GM19467 (cell line): Measurements from ENCODE around the gene VAV1.
"Not testable (repeated sequence)": the region's sequence is repeated elsewhere in the genome, so short reads cannot be mapped to it uniquely, and the experiment has no call there.

Experiments
- ATAC-seq: cut with Tn5 transposase; IDR thresholded peaks from one replicate; pipeline ENCODE4 v1.9.1; 2021; ENCODE audit warnings: mild to moderate bottlenecking, moderate library complexity; ENCODE audit not compliant: unreplicated experiment

Gene VAV1

GRCh38 chr19:6779206-6779605 lies 6.7 kb downstream of the VAV1 start:
- ATAC-seq, result no peak

GRCh38 chr19:6787393-6787792 lies 14.9 kb downstream of the VAV1 start:
- no peak for ATAC-seq

- no peak for ATAC-seq
Measured at GRCh38 chr19:6788896-6789295, 16.4 kb downstream of the VAV1 start.

GRCh38 chr19:6790194-6791128 lies 18.0 kb downstream of the VAV1 start:
- no peak for ATAC-seq

GRCh38 chr19:6791237-6791636 lies 18.7 kb downstream of the VAV1 start:
- ATAC-seq, result no peak

DNA sequence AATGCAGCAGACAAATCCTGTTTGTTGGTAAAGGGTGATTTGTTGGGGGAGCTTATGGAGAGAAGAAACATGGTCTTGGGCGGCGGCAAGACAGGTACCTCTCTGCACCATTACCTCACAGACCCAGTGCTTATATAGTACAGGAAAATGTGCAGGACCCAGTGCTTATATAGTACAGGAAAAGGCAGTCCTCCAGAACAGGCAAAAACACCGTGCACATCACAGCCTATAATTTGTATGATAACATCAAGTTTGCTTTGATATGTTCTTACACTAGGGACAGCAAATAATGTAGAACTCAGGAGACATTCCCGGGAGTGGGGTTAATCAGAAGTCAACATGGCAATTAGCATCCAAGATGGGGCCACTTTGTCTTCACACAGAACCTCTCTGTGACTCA lies 20.9 kb downstream of the VAV1 start:
- ATAC-seq, result no peak

- no peak for ATAC-seq
Measured at GRCh38 chr19:6793973-6794372, 21.5 kb downstream of the VAV1 start.

GRCh38 chr19:6794686-6795431 lies 22.4 kb downstream of the VAV1 start:
- no peak for ATAC-seq

DNA sequence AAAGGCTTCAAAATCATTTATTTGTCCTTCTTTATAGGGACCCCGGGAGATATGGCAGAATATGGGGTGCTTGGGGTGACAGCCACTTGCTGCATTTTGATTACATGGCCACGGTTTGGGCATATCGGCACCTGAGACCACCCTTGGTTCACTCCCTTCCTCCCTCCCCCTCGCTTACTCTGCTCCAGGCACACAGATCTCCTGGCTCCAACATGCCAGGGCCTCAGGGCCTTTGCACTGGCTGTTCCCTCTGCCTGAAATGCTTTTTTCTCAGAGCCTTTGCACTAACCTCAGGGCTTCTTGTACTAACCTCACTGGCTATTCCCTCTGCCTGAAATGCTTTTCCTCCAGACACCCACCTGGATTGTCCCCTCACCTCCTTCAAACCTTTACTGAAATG lies 23.8 kb downstream of the VAV1 start:
- no peak for ATAC-seq

DNA sequence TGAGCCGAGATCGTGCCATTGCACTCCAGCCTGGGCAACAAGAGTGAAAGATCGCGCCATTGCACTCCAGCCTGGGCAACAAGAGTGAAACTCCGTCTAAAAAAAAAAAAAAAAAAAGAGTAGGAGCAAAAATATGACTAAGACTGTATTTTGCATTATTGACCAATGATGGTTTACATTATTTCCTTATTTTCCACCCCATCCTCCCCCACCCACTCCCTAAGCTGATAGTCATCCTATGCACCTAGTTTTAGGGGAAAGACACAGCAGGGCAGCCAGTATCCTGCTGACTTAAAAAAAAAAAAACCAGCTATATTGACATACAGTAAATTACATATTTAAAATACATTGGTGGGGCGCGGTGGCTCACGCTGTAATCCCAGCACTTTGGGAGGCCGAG lies 25.1 kb downstream of the VAV1 start:
- no peak for ATAC-seq

- ATAC-seq, result not testable (repeated sequence)
Measured at GRCh38 chr19:6800160-6800790, 27.8 kb downstream of the VAV1 start.

DNA sequence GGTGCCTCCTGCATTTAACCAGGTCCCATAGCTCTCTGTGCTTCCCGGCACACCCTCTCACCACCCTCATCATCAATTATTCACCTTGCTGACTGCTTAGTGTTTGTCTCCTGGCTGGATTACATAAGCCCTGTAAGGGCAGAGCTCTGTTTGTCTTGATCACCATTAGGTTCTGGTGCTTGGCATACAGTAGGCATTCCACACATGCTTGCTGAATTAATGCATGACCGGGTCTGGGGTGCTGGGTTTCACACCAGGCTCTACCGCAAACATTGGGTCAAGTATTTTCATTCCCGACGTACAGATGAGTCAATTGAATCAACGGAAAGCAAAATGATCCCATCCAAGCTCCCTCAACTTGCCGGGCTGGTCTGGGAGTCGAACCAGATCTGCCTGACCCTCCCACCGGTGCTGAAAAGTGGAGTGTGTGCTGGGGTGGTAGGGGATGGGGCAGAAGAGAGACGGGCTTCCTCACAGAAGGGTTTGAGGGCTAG lies 28.5 kb downstream of the VAV1 start:
- ATAC-seq, result no peak

DNA sequence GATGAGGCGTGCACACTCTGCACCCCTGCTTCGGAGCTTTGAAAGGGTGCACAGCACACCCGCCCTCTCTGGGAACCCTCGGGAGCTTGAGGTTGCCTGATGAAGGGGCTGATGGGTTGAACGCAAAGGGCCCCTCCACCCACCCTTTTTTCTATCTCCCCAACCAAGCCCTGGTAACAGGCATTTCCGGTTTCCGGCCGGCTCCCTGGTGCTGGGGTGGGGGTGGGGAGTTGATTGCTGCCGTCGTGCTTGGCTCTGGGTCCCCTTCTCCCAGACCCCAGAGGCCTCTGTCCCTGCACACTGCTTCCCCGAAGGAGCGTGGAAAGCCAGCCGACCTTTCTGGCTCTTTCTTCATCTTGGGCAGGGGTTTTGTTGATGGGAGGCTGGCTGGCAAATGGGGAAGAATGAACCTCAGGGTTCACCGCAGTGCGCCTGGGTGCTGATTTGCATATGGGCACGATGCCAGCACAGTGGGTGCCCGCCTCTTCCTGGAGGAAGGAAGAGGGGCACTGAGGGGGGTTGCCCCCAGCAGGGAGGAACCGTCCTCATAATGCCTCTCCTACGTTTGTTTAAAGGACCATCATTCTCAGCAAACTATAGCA lies 29.1 kb downstream of the VAV1 start:
- ATAC-seq, result no peak

- ATAC-seq, result peak; percentile 57
Measured at GRCh38 chr19:6802336-6803035, 30.0 kb downstream of the VAV1 start.

DNA sequence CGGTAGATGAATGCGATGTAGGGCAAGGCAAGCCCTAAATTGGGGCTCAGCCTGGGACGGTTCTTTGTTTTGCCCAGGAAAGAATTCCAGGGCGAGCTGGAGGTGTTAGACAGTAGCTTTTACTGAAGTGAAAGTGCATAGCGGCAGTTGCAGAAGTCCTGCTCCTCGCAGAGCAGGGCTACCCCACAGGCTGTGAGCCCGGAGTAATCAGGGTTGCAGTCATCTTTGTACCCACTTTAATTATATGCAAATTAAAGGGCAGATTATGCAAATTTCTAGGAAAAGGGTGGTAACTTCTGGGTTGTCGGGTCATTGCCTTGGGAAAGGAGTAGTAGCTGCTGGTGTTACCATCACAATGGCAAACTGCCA lies 30.5 kb downstream of the VAV1 start:
- no peak for ATAC-seq

- ATAC-seq, result no peak
Measured at GRCh38 chr19:6806488-6806887, 34.0 kb downstream of the VAV1 start.

DNA sequence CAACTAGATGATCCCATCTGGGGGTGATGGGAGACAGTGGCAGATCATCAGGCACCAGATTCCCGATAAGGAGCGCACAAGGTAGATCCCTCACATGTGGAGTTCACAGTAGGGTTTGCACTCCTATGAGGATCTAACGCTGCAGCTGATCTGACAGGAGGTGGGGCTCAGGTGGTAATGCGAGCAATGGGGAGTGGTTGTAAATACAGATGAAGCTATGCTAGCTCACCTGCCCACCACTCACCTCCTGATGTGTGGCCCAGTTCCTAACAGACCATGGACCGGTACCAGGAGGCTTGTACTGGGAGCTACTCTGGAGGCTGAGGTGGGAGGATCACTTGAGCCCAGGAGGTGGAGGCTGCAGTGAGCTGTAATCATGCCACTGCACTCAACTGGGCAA lies 34.8 kb downstream of the VAV1 start:
- ATAC-seq, result no peak

- ATAC-seq, result no peak
Measured at GRCh38 chr19:6808494-6808893, 36.0 kb downstream of the VAV1 start.

DNA sequence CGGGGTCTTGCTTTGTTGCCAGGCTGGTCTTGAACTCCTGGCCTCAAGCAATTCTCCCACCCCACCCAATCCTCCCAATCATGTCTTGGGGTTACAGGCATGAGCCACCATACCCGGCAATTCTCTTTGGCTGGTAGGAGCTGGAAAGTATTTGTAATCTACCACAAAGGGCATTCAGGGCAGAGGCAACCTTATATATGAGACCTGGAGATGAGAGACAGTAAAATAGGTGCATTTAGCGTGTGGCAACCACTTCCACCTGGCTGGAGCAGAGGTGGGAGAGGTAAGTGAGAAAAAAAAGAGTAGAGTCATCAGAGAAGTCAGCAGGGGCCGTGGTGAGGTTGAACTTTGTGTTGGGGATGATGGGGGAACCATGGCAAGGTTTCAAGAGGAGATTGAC lies 36.8 kb downstream of the VAV1 start:
- no peak for ATAC-seq

DNA sequence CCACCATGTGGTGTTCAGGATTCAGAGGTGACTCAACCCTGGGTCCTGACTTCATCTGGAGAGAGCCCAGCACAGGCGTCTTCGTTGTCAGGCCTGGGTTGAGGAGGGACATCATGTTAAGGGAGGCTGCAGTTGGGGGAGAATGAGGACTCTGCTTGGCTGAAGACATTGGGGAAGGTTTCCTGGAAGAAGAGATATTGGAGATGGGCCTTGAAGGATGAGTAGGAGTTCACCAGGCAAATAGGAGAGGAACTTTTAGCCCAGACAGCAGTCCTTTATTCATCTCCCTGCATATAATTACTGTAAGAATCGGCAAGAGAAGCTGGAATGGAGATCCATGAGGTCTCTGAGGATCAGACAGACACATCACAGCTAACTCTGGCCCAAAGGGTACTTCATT lies 38.9 kb downstream of the VAV1 start:
- ATAC-seq, result no peak

DNA sequence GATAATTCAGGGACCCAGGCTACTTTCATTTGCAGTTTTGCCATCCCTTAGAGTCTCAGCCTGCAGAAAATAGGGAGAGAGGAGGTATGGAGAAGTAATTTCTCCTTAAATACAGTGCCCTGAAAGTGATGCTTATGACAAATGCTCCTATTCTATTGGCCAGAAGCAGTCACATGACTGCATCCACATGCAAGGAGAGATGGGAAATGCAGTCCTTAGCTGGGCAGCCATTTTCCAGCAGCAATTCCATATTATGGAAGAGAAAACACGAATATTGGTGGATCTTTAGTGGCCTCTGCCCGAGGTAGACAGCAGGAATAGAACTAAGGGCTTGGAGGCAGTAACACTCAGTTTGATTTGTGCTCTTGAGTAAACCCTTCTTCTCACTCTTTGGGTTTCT lies 39.4 kb downstream of the VAV1 start:
- ATAC-seq, result no peak
